HL-60/S4 (cell line): ENCODE results near the gene HM13.
"Not testable (repeated sequence)": the region's sequence is repeated elsewhere in the genome, so short reads cannot be mapped to it uniquely, and the experiment has no call there.

Experiments
- in situ Hi-C: fragments of 300-500 bp; cut with MboI; formaldehyde crosslinking; loops from 2 replicates; pipeline ENCODE4 v1.14.3; 2022; ENCODE audit warnings: low sequenced_read_pairs

HM13 gene

GRCh38 chr20:31579941-31580651, 65.9 kb downstream of the HM13 start:
- in situ Hi-C loops = not testable (repeated sequence)

DNA sequence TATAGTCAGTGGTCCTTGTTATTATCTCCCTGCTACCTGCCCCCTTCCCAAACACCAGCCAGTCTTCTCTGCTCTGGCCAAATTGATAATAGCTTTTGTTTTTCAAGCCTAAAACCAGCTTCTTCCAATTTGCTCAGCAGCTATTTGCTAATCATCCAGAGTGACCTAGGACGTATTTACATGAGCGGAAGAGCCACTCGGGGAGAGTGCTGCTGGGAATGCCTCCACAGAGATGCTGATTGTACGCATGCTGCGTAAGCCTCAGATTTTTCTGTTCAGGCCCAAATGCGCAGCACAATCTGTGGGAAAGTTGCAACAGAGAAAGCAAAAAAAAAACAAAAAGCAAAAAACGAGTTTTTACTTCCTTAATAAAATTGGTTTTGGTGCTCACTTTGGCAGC, 66.5 kb downstream of the HM13 start:
- in situ Hi-C loops = no loop called here

- in situ Hi-C loops = no loop called here
Observed at GRCh38 chr20:31581391-31581790, 67.1 kb downstream of the HM13 start.

- in situ Hi-C loops = no loop called here
Observed at GRCh38 chr20:31587545-31588389, 73.5 kb downstream of the HM13 start.

DNA sequence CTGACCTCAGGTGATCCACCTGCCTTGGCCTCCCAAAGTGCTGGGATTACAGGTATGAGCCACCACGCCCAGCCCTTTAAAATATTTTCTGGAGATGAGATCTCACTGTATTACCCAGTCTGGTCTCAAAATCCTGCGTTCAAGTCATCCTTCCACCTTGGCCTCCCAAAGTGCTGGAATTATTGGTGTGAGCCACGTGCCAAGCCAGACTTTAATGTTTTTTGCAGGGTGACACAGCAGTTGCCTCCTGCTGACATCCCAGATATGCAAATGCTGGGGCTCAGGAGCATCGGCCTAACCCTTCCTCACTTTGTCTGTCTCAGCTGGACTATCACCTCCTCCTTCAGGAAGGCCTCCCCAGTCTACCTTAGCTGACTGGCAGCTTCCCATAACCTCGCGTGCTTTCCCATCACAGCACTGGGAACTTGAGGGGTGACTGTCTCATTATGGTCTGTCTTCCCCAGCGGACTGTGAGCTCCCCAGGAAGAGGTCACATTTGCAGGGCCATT, 76.5 kb downstream of the HM13 start:
- in situ Hi-C loops = no loop called here

DNA sequence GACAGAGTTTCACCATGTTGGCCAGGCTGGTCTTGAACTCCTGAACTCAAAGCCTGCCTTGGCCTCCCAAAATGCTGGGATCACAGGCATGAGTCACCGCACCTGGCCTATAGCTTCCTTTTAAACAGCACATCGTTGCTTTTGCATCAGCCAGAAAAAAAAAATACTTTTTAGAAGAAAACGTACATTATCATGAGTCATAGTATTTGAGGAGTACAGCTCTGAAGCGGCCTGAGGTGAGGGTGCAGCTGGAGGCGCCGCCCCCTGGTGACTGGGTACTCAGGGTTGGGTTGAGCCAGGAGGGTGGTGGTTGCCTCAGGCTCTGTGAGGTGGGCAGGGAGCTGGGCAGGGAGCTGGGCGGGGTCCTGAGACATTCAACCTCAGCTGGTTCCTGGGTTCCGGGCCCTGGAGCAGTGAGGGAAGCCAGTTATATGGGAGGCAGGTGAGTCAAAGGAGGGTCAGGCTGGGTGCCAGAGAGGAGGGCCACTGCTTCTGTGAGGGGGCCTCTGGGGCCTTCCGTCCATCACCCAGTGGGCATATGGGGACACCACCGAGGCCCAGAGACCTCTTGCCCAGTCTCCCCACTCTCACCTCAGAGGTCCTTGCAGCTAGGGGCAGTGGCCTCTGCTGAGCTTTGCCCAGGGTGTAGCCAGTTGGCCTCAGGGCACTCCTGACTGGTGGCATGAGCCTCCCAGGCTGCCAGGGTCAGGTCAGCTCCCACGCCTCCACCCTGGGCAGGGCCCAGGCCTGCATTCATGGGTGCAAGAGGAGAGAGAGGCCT, 79.2 kb downstream of the HM13 start:
- in situ Hi-C loops = no loop called here

GRCh38 chr20:31594002-31594557, 79.8 kb downstream of the HM13 start:
- in situ Hi-C loops = no loop called here

DNA sequence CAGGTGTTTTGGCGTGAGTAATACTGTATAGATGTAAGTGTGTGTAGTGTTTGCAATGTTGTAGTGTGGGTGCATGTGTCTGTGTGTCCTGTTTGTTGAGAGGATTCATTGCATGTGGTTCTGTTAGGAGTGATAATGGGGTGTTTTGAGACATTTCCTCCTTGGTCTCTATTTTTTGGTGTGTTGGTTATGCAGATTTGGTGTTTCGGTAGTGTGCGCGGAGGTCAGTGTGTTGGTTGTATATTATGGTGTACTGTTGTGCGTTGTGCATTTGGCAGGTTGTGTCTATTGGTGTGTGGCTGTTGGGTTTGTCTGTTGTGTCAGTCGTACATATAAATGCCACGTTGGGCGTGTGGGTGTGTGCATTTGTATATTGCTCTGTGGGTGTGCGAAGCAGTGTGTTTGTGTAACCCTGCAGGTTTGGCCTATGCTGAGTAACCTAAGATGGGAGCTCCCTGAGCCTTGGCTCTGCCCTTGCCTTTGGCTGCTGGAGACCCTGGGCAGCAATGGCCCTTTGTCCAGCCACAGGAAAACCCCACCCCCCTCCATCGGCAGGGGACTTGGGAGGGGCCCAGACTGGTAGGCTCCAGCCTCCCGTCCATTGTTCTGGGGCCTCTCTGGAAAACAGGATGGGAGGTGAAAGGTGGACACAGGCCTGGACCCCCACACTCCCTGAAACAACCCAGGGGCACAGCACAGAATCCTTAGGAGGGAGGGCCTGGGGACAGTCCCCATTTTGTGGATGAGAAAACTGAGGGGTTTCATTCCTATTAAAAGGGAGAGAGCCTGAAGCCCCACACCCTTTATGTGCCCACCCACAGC, 80.5 kb downstream of the HM13 start:
- in situ Hi-C loops = no loop called here

DNA sequence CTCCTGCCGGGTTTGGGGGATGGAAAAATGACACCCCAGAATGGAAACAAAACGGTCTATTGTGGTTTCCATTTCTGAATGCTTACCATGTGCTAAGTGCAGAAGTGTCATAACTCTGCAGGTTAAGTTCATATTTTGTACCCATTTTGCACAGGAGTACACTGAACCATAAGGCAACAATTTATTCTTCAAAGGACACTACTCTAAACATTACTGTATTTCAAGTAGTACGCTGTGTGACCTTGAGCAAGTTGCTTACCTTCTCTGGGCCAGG, 81.1 kb downstream of the HM13 start:
- in situ Hi-C loops = no loop called here

- in situ Hi-C loops = no loop called here
Observed at GRCh38 chr20:31595654-31596411, 81.6 kb downstream of the HM13 start.

DNA sequence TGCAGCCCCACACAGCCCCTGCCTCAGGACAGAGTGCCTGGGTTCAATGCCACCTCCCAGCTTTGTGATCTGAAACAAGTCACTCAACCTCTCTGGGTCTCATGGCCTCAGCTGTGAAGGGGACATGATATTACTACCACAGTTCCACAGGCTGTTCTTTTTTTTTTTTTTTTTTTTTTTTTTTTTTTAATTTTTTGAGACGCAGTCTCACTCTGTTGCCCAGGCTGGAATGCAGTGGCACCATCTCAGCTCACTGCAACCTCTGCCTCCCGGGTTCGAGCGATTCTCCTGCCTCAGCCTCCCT, 82.1 kb downstream of the HM13 start:
- in situ Hi-C loops = not testable (repeated sequence)

- in situ Hi-C loops = no loop called here
Observed at GRCh38 chr20:31596831-31597480, 82.7 kb downstream of the HM13 start.

- in situ Hi-C loops = no loop called here
Observed at GRCh38 chr20:31597481-31597855, 83.2 kb downstream of the HM13 start.

DNA sequence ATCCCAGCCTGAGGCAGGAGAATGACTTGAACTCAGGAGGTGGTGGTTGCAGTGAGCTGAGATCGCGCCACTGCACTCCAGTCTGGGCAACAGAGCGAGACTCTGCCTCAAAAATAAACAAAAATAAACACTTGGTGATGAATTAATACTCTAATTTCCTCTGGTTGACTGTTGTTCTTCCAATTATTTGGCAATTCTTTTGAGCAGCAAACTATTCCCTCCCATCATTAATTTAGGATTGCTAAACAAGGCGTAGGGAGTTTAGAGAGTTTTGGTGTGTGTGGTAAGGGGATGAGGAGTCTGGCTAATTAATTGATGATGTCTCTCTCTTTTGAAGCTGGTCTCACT, 88.2 kb downstream of the HM13 start:
- in situ Hi-C loops = no loop called here

DNA sequence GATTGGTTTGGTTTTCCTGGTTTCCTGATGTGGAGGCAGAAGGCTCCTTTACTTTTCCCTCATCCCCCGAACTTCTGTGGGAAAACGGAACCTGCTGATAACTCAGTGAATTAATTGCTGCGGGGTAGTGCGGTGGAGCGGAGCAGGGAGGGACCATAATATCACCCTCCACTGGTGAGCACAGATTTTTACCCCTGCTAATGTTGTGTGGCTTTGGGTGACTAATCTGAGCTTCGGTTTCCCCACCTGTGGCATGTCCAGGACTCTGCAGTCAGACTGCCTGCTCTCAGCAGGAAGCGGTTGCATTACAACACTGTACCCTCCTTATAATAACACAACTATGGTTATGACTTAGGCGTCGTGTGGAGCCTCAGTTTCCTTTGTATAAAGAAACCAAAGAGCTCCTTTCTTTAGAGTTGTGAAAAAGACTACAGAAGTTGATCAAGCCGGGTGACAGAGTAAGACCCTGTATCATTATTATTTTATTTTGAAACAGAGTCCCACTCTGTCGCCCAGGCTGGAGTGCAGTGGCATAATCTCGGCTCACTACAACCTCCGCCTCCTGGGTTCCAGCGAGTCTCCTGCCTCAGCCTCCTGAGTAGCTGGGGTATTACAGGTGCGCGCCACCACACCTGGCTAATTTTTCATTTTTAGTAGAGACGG, 88.7 kb downstream of the HM13 start:
- in situ Hi-C loops = no loop called here

DNA sequence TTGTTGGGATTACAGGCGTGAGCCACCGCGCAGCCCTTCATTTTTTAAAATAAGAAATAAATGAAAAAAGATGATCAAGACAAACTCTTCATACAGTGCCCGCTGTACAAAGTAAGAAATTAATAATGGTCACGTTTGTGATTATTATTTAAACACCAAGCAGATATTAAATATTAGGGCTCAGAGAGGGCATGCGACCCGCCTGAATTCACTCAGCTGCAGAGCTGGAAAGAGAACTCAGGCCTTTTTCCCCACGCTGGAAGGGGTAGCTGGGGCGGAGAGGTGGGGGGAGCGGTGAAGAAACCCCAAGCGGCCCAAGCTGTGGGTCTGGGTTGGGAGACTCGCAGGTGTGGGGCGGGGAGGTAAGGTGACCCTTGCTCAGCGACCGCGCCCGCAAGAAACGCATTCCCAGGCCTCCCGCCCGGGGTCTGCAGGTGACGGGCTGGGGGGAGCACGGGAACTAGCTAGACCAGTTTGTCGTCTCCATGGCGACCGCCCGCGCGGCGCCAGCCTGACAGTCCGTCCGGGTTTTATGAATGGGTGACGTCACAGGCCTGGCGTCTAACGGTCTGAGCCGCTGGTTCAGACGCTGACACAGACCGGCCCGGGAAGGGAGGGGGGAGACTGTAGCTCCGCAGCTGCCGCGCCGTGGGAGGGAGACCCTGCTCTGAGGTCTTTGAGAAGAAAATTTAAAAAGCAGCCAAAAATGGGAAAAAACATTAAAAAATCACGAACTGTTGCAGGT, 89.8 kb downstream of the HM13 start:
- in situ Hi-C loops = no loop called here

DNA sequence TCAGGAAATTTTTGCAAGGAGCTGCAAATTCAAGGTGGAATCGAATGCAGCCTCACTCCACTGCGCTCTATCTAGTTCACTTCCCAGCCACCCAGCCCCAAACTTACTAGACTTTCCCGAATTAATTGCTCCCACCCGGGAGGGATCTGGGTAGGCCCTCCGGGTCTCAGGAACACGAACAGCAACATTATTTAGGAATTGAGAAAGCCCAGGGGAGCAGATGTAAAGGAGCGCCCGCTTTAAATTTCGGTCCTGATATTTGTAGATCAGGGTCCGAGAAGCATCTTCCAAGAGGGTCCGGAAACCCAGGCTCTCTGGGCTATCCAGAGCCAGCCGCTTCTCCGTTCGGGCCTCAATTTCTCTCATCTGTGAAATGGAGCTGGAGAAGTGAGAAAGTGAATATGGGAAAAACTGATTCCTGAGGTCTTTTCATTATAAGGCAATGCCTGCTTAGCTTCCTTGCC, 90.4 kb downstream of the HM13 start:
- in situ Hi-C loops = no loop called here
